Esophagus muscularis mucosa (tissue), 4 donors: ENCODE data around the gene LBHD2. TPM values are rescaled to one million over a fixed set of nuclear protein-coding genes. Genes with fewer than 3 reads are reported as not detected.

Experiments
- DNase-seq: peaks from one replicate; pipeline ENCODE4 v3.0.0-alpha.2; 2017; ENCODE audit errors: extremely low spot score
- H3K27ac ChIP-seq, 4 donors: fragments of 200-600 bp; sonication (generic); replicated peaks in 1 of 4; 1 replicate in 3 of 4; 2 replicates in 1 of 4; pipeline ENCODE4 v1.5.1; 2016 to 2019; ENCODE audit warnings: mild to moderate bottlenecking in 1 of 4
- H3K27me3 ChIP-seq, 4 donors: fragments of 200-600 bp; sonication (generic); one replicate each; pipeline versions ENCODE4 v1.5.1 to v1.6.0; 2016 to 2019
- H3K36me3 ChIP-seq, 4 donors: fragments of 200-600 bp; sonication (generic); one replicate each; pipeline ENCODE4 v1.5.1; 2016 to 2019
- H3K4me1 ChIP-seq, 4 donors: fragments of 200-600 bp; sonication (generic); one replicate each; pipeline ENCODE4 v1.5.1; 2016 to 2019
- H3K4me3 ChIP-seq, 4 donors: fragments of 200-600 bp; sonication (generic); 1 replicate in 2 of 4; 2 replicates in 2 of 4; pipeline ENCODE4 v1.5.1; 2016 to 2019; ENCODE audit warnings: mild to moderate bottlenecking in 4 of 4, moderate library complexity in 1 of 4
- H3K9me3 ChIP-seq, 4 donors: fragments of 200-600 bp; sonication (generic); 1 replicate in 3 of 4; 2 replicates in 1 of 4; pipeline ENCODE4 v1.5.1; 2016 to 2019
- CTCF ChIP-seq, 3 experiments: fragments of 200-600 bp in 2 of 3; fragments of 450-650 bp in 1 of 3; sonication (generic) in 2 of 3; IDR thresholded peaks; one replicate each; pipeline ENCODE4 v1.5.1; 2017 to 2019; ENCODE audit warnings: antibody characterized with exemption in 3 of 3, mild to moderate bottlenecking in 2 of 3, moderate library complexity in 1 of 3
- EP300 ChIP-seq: sonication (generic); formaldehyde crosslinking; IDR thresholded peaks from one replicate; pipeline ENCODE4 v1.6.1; 2017; ENCODE audit warnings: antibody characterized with exemption
- POLR2A ChIP-seq: fragments of 450-650 bp; IDR thresholded peaks from one replicate; pipeline ENCODE4 v1.6.1; 2017; ENCODE audit warnings: antibody characterized with exemption, moderate library complexity, mild to moderate bottlenecking, low read depth
- POLR2AphosphoS5 ChIP-seq, 2 donors: sonication (generic); formaldehyde crosslinking; IDR thresholded peaks; one replicate each; pipeline ENCODE4 v1.6.1; 2017; ENCODE audit warnings: antibody characterized with exemption in 2 of 2
- WGBS: methylation state at CpG from one replicate; pipeline ENCODE4 v1.1.5; 2018; 5-methylcytosine and 5-hydroxymethylcytosine counted together
- intact Hi-C: fragments of 100-400 bp; cut with DNase I; formaldehyde crosslinking; loops from one replicate; pipeline ENCODE4 v1.15.1; 2023
- total RNA-seq, 4 donors: library from RNA; depleted of rRNA; stranded (reverse); fragments of >200 nt; gene quantifications; one replicate each; pipeline versions ENCODE4 v1.1.0 to v1.2.1, GENCODE V29; 2016

LBHD2 gene
- total RNA-seq, 4 donors from 2014 or later = not detected

- TF ChIP-seq POLR2AphosphoS5 (IDR thresholded peaks at IDR 0.05) (no peak), POLR2A (no peak), CTCF (IDR thresholded peaks at IDR 0.05) (no peak), EP300 (no peak)
- Histone ChIP-seq H3K4me1 (peaks cover 48 to 77% (median 68%) of the 10 kb centered on the region in 4 donors), H3K27ac (peak overlapping the region; percentile 43 to 69 (median 66)), H3K36me3 (peaks cover 6 to 66% (median 59%) of the 10 kb centered on the region in 4 donors), H3K4me3 (no peak overlapping the region), H3K27me3 (no peaks in the 10 kb centered on the region), H3K9me3 (no peaks in the 10 kb centered on the region)
- intact Hi-C loops = no loop called here
- no peak for DNase-seq
- 90% methylated on average over 22 of the region's 26 CpGs for WGBS
Observed at GRCh38 chr14:103130017-103130764, 46.2 kb downstream of the LBHD2 start.

- 18% methylated on average over 5 of the region's 8 CpGs for WGBS
Observed at GRCh38 chr14:103130965-103131364, 47.0 kb downstream of the LBHD2 start.

GRCh38 chr14:103131580-103131979, 47.6 kb downstream of the LBHD2 start:
- TF ChIP-seq EP300 (no peak), POLR2AphosphoS5 (IDR thresholded peaks at IDR 0.05) (no peak), CTCF (IDR thresholded peaks at IDR 0.05) (no peak), POLR2A (no peak)
- Histone ChIP-seq H3K36me3 (peaks cover 6 to 74% (median 67%) of the 10 kb centered on the region in 4 donors), H3K4me1 (peaks cover 34 to 63% (median 55%) of the 10 kb centered on the region in 4 donors), H3K4me3 (no peak overlapping the region), H3K27ac (peak overlapping the region; percentile 43 to 69 (median 66)), H3K27me3 (no peaks in the 10 kb centered on the region), H3K9me3 (no peaks in the 10 kb centered on the region)
- DNase-seq = no peak
- 97% methylated on average over 7 of the region's 9 CpGs for WGBS
- intact Hi-C loops = no loop called here

More at GRCh38 chr14:103130965-103131364, 47.0 kb downstream of the LBHD2 start:
- no peak overlapping the region for H3K4me3 ChIP-seq
- DNase-seq = no peak
- peak overlapping the region; percentile 43 to 69 (median 66) for H3K27ac ChIP-seq
- H3K27me3 ChIP-seq = no peaks in the 10 kb centered on the region
- H3K9me3 ChIP-seq = no peaks in the 10 kb centered on the region
- H3K36me3 ChIP-seq = peaks cover 6 to 74% (median 66%) of the 10 kb centered on the region in 4 donors
- TF ChIP-seq CTCF (IDR thresholded peaks at IDR 0.05) (no peak), POLR2AphosphoS5 (IDR thresholded peaks at IDR 0.05) (peak; percentile 59 to 60)
- H3K4me1 ChIP-seq = peaks cover 40 to 69% (median 61%) of the 10 kb centered on the region in 4 donors
- intact Hi-C loops = no loop called here

GRCh38 chr14:103132381-103133209, 48.6 kb downstream of the LBHD2 start:
- Histone ChIP-seq H3K9me3 (no peaks in the 10 kb centered on the region), H3K27ac (peak overlapping the region in 3 of 4 donors; percentile 65 to 69 (median 67)), H3K27me3 (no peaks in the 10 kb centered on the region), H3K36me3 (peaks cover 6 to 70% (median 65%) of the 10 kb centered on the region in 4 donors), H3K4me3 (no peak overlapping the region), H3K4me1 (peaks cover 29 to 61% (median 52%) of the 10 kb centered on the region in 4 donors)
- intact Hi-C loops = no loop called here
- no peak for DNase-seq
- no peak for TF ChIP-seq POLR2AphosphoS5 (IDR thresholded peaks at IDR 0.05)
- WGBS = 76% methylated on average over 33 of the region's 39 CpGs
